ENCODE results near the gene ZNF175. TPM values are rescaled to one million over a fixed set of nuclear protein-coding genes. Genes with fewer than 3 reads are reported as not detected.

The ZNF175 gene
- total and polyA plus RNA-seq, 2 donors (not counting 3 experiments of a cell fraction or from before 2014, with no cell fraction given): 4.9 to 16.5 TPM

DNA sequence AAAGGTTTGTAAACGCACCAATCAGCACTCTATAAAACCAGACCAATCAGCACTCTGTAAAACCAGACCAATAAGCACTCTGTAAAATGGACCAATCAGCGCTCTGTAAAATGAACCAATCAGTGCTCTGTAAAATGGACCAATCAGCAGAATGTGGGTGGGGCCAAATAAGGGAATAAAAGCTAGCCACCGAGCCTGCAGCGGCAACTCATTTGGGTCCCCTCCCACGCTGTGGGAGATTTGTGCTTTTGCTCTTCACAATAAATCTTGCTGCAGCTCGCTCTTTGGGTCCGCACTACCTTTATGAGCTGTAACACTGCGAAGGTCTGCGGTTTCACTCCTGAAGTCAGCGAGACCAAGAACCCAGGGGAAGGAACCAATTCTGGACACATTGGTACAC is 28.0 kb downstream of the ZNF175 start:
- Histone ChIP-seq H3K9me3 (replicated peaks; ENCODE audit: control insufficient read depth, insufficient read depth, low read length) (no peaks in the 10 kb centered on the region), H3K36me3 (ENCODE audit: control insufficient read depth in 2 of 2, extremely low read depth in 1 of 2, insufficient read depth in 2 of 2, low read length in 2 of 2) (no peaks in the 10 kb centered on the region), H3K4me3 (replicated peaks in 1 of 3; ENCODE audit: insufficient read depth in 1 of 3, low read depth in 1 of 3, low read length in 3 of 3) (no peak overlapping the region), H3K9me1 (replicated peaks; ENCODE audit: control insufficient read depth, extremely low read depth, insufficient read depth, low read length) (no peaks in the 10 kb centered on the region), H2AFZ (ENCODE audit: low read depth, low read length) (no peak overlapping the region), H3K4me2 (ENCODE audit: insufficient read depth, low read length) (no peak overlapping the region), H3K79me2 (ENCODE audit: control insufficient read depth, insufficient read depth, low read length) (no peaks in the 10 kb centered on the region), H3K27ac (ENCODE audit: insufficient read depth, low read depth, low read length) (no peak overlapping the region), H4K20me1 (replicated peaks; ENCODE audit: control insufficient read depth, extremely low read depth, insufficient read depth, low read length) (no peaks in the 10 kb centered on the region), H3K27me3 (ENCODE audit: control insufficient read depth in 2 of 2, insufficient read depth in 2 of 2, low read length in 2 of 2) (peaks cover 5 to 16% of the 10 kb centered on the region in 2 experiments), H3K9ac (replicated peaks; ENCODE audit: extremely low read depth, insufficient read depth, low read length) (no peak overlapping the region), H3K4me1 (ENCODE audit: control insufficient read depth, extremely low read depth, insufficient read depth, low read length) (no peaks in the 10 kb centered on the region)
- TF ChIP-seq JUN (IDR thresholded peaks at IDR 0.05; ENCODE audit: borderline replicate concordance, insufficient read depth, insufficient read length, low read depth): no peak
- no peak for TF ChIP-seq EZH2 (IDR thresholded peaks at IDR 0.05; ENCODE audit: borderline replicate concordance, low read depth, low read length, severe bottlenecking)
- TF ChIP-seq, protein P1, sequence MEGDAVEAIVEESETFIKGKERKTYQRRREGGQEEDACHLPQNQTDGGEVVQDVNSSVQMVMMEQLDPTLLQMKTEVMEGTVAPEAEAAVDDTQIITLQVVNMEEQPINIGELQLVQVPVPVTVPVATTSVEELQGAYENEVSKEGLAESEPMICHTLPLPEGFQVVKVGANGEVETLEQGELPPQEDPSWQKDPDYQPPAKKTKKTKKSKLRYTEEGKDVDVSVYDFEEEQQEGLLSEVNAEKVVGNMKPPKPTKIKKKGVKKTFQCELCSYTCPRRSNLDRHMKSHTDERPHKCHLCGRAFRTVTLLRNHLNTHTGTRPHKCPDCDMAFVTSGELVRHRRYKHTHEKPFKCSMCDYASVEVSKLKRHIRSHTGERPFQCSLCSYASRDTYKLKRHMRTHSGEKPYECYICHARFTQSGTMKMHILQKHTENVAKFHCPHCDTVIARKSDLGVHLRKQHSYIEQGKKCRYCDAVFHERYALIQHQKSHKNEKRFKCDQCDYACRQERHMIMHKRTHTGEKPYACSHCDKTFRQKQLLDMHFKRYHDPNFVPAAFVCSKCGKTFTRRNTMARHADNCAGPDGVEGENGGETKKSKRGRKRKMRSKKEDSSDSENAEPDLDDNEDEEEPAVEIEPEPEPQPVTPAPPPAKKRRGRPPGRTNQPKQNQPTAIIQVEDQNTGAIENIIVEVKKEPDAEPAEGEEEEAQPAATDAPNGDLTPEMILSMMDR (IDR thresholded peaks at IDR 0.05; ENCODE audit: extremely low read depth in 1 of 2, insufficient read depth in 1 of 2, low read depth in 1 of 2, low read length in 2 of 2): no peak
- TF ChIP-seq, protein P2, sequence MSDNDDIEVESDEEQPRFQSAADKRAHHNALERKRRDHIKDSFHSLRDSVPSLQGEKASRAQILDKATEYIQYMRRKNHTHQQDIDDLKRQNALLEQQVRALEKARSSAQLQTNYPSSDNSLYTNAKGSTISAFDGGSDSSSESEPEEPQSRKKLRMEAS (IDR thresholded peaks at IDR 0.05; ENCODE audit: insufficient read depth, insufficient read length): no peak
- TF ChIP-seq POLR2A (IDR thresholded peaks at IDR 0.05; ENCODE audit: low read depth, low read length): no peak
- no peak for TF ChIP-seq POLR2AphosphoS5 (IDR thresholded peaks at IDR 0.05; ENCODE audit: insufficient read depth, low read depth, low read length)
- no peak for TF ChIP-seq FOS (IDR thresholded peaks at IDR 0.05; ENCODE audit: borderline replicate concordance, insufficient read depth, low read length)
- TF ChIP-seq GATA2 (IDR thresholded peaks at IDR 0.05; ENCODE audit: insufficient read depth, insufficient read length, low read depth, low read length): no peak
- TF ChIP-seq MYC (IDR thresholded peaks at IDR 0.05; ENCODE audit: low read depth, low read length): no peak
- DNase-seq (ENCODE audit: low read depth, low spot score): no peak
- FAIRE-seq: no peak
- POLR2A ChIA-PET: no interaction called here
- intact Hi-C loops (cut with micrococcal nuclease) (no loop called here), dilution Hi-C loops (cut with MboI; ENCODE audit: extremely low pct_ligation_motif_present, low sequenced_read_pairs) (no loop called here)
- CTCF ChIA-PET: interaction anchor here (1.3 to 2.3 kb wide), 2 partner anchors 9 to 125 kb away, joined by 3 to 6 read pairs; no protein-coding TSS in a partner anchor
- BruUV-seq (replicated peaks): no TSS peak

Data from endothelial cell of umbilical vein (primary cell).